Prostate gland (tissue), 2 donors: Measurements from ENCODE around the gene PEX1.

Experiments used
- CTCF ChIP-seq, 4 experiments: fragments of 200-600 bp in 2 of 4; fragments of 450-650 bp in 2 of 4; sonication (generic) in 2 of 4; IDR thresholded peaks; 1 replicate in 3 of 4; 2 replicates in 1 of 4; pipeline ENCODE4 v1.5.1; 2016 to 2019; ENCODE audit warnings: antibody characterized with exemption in 4 of 4, mild to moderate bottlenecking in 2 of 4, moderate library complexity in 2 of 4
- POLR2A ChIP-seq: fragments of 450-650 bp; IDR thresholded peaks from one replicate; pipeline ENCODE4 v1.6.1; 2016; ENCODE audit warnings: antibody characterized with exemption, mild to moderate bottlenecking
- POLR2AphosphoS5 ChIP-seq: sonication (generic); formaldehyde crosslinking; IDR thresholded peaks from one replicate; pipeline ENCODE4 v1.6.1; 2017; ENCODE audit warnings: antibody characterized with exemption

DNA sequence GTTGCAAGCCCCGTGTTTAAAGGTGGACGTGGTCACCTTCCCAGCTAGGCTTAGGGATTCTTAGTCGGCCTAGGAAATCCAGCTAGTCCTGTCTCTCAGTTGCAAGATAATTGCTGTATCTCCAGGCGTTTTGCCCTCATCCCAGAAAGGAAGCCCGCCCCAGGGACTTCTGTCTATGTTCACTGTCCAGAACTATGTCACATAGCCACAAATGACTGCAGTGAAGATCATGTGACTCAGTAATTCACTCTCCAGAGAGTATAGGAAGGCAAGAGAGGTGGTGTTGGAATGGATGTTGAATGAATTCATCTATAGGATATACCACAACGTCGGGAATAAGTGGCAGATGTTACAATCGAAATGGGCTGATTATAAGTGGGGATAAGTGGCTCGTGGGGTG, 50.2 kb downstream of the PEX1 start:
- TF ChIP-seq CTCF (IDR thresholded peaks at IDR 0.05) (no peak), POLR2A (no peak), POLR2AphosphoS5 (no peak)
